Activated T-cell treated with anti-CD3 and anti-CD28 coated beads, Interleukin-2, amount 50 U/mL, for 48 hours (primary cell): ENCODE measurements around the gene NTRK3.
"Not testable (repeated sequence)": the region's sequence is repeated elsewhere in the genome, so short reads cannot be mapped to it uniquely, and the experiment has no call there.

Experiments used
- DNase-seq, 2 experiments: peaks; one replicate each; pipeline ENCODE4 v3.0.0-alpha.2; 2020

Gene NTRK3

DNA sequence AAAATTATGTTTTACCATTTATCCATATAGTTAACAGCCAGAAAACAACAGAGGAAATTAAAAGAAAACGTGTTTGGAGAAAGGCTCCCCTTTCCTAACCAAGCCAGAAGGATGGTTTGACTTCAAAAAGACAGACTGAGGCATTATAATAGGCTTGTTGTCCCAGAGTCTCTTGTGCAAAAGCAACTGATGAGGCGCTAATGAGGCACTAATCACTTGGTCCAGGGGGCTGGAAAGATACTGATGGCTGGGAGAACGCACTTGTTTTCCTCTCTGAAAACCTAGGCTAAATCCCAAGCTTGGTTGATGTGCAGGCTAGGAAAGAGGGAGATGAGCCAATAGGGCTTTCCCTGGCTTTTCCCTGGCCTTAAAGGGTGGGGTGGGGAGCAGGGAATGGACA, 389.6 kb downstream of the NTRK3 start:
- DNase-seq = no peak

DNA sequence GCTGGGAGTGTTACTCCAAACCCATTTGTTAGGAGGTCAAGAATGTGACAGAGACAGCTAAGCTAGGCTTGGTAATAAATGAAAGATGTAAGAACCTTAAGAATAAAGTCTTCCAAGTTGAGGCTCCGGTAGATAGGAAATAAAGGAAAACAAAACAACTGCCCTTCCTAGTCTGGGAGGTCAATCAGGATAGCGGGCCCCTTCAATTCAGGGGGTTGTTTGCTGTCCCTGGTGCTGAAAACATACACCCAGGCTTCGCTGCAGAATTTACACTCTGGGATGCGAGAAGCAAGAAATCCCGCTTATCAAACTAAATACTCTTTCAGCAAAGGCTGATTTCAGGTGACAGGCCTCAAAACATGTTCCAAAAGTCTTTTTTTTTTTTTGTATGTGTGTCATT, 393.4 kb downstream of the NTRK3 start:
- DNase-seq = no peak

DNA sequence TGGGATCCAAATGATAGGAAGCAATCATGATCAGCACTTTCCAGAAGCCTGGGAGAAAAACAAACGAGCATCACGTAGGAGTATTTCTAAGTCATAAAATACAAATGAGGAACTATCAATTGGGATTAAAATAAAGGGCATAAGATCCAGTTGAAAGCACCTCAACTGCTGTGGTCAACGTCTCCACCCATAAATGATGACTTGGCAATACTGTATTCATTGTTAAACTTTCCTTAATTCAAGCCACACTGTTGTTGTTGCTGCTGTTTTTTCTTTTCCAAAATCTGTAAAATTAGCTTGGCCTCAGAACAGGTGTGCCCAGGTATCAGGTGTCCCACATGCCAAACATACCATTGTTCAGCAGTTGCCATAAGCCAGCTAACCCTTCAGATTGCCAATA, 395.8 kb downstream of the NTRK3 start:
- DNase-seq = no peak

DNA sequence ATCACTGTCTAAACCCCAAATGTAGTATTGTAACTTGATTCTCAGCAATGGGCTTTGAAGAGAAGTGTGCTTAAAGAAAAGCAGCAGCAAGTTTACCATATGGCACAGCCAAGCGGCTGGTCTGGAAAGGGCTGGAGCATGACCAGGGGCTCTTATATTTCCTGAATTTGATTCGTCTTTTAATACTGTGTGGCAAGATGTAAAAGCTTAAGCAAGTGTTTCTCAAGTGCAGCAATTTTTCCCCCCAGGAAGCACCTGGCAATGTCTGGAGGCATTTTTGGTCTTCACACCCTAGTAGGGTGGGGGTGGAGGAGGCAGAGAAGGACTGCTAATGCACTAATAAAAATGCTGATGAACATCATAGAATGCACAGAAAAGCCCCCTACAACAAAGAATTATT, 397.9 kb downstream of the NTRK3 start:
- DNase-seq = no peak

DNA sequence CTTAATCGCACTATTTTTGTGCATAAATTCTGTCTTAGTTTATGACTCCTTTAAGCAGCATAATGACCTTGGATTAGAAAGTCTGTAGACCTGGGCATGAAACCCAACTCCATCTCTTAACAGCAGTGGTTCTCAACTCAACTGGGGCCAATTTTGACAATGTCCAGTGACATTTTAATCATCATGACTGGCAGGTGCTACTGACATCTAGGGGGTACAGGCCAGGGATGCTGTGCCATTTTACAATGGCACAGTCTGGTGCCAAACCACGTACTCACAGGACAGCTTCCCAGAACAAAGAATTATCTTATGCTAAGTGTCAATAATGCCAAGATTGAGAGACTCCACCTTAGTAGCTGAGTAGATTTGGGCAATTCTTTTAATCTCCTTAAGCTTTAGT, 405.0 kb downstream of the NTRK3 start:
- no peak for DNase-seq

DNA sequence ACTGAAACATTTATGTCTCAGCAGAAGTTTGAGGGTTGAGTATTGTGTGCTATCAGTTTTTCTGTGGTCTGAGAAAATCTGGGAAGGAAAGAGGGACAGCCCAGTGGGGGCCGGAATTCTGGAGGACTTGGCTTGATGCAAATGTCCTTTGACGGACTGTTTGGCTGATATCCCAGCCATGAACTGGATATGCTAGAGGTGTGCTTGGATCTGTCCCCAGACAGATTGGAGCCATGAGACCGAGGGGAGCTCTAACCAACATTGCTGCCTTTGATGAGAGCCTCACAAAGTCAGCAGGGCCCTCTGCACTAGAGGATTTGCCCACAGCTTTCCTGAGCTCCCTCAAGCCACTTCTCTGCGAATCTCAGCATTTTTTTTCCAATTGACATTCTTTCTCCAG, 405.6 kb downstream of the NTRK3 start:
- no peak for DNase-seq

DNA sequence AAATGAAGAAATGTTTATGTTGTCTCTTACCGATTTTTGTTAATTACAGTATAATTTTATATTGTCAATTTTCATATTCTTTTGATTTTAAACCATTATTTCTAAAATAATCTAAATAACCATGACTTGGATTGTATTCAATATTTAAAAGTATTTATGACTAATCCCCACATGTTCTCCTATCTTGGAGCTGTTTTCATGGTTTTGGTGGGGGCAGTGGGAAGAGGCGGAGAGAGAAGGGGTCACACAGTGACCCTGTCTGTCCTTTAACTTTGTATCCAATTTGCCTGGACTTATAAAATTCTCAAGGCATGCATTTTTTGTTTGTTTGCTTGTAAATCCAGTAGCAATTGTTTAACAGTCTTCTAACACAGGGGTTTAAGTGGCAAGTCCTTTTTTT, 407.4 kb downstream of the NTRK3 start:
- DNase-seq = no peak

DNA sequence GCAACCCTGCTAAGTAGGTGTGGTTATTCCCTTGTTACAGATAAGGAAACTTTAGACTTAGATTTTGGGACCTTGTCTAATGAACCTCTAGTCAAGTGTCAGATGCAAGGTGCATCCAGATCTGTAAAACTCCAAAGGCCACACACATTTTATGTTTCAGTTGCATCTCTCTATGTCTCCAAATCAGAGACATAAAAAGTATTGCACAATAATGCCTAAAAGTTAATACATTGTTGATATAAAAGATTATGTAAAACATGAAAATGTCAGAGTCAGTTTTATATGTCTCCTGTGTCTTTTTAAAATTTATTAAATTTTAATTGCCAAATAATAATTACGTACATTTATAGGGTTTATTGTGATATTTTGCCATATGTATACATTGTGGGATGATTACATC, 408.5 kb downstream of the NTRK3 start:
- no peak for DNase-seq

DNA sequence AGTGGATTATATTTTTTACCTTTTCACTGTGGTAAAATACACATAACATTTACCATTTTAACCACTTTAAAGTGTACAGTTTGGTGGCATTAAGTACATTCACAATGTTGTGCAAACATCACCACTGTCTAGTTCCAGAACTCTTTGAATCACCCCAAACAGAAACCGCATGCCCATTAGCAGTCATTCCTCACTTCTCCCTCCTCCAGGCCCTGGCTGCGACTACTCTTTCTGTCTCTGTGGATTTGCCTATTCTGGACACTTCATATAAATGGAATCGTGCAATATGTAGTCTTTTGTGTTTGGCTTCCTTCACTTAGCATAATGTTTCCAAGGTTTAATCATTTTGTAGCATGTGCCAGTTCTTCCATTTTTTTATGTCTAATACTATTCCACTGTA, 409.8 kb downstream of the NTRK3 start:
- DNase-seq = no peak

DNA sequence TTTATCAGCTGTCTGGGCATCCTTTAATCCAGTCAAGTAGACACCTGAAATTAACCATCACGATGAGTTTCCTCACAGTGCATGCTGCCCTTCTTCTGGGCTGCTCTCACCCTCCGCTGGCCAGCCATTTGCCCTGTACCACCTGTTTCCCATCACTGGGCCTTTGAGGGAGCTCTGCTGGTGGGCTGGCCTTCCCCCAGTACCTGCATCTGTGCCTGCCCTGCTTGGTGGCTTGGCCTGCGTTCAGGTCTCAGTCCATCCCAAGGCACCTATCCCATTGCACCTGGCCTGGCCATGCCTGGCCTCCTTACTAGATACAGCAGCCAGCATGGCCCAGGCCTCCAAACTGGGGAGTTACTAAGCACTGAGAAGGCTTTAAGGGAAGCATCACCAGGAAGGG, 413.2 kb downstream of the NTRK3 start:
- DNase-seq = no peak

DNA sequence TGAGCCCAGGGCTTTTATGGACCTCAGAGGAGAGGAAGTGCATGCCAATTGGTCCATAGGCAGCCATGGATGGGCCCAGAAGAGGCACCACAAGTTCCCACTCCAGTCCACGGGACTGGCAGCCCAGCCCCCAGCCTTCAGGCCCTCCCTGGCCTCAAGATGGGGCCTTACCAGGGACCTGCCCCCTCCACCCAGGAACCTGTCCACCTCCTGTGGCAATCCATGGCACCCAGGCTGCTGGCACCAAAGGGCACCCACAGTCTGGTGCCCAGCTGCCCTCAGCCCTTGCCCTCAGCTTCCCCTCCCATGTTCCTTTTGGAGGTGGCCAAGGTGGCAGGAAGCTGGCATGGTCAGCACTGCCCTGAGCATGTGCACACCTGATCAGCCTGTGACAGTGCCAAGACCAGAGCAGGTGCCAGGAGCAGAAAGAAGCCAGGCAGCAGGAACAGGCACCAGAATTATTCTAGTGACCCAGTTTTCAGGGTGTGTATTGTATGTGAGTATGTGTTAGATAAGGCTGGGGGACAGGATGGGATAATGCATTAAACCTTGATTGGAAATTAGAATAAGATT, 415.0 kb downstream of the NTRK3 start:
- DNase-seq = no peak

DNA sequence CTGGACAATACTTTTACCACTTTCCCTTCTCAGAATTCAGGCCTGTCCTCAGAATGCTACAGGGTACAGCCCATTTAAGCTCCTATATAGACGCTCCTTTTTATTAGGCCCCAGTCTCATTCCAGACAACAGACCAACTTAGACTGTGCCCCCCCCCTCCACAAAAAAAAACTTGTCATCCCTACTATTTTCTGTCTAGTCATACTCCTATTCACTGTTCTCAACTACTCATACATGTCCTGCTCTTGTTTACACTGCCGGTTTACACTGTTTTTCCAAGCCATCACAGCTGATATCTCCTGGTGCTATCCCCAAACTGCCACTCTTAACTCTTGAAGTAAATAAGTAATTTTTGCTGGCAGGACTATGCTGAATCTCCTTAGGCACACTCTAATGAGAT, 420.7 kb downstream of the NTRK3 start:
- DNase-seq = not testable (repeated sequence)

DNA sequence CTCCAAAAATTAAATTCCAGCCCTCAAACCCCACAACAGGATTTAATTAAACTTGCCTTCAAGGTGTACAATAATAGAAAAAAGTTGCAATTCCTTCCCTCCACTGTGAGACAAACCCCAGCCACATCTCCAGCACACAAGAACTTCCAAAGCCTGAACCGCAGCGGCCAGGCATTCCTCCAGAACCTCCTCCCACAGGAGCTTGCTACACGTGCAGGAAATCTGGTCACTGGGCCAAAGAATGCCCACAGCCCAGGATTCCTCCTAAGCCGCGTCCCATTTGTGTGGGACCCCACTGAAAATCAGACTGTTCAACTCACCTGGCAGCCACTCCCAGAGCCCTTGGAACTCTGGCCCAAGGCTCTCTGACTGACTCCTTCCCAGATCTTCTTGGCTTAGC, 423.2 kb downstream of the NTRK3 start:
- DNase-seq = not testable (repeated sequence)

DNA sequence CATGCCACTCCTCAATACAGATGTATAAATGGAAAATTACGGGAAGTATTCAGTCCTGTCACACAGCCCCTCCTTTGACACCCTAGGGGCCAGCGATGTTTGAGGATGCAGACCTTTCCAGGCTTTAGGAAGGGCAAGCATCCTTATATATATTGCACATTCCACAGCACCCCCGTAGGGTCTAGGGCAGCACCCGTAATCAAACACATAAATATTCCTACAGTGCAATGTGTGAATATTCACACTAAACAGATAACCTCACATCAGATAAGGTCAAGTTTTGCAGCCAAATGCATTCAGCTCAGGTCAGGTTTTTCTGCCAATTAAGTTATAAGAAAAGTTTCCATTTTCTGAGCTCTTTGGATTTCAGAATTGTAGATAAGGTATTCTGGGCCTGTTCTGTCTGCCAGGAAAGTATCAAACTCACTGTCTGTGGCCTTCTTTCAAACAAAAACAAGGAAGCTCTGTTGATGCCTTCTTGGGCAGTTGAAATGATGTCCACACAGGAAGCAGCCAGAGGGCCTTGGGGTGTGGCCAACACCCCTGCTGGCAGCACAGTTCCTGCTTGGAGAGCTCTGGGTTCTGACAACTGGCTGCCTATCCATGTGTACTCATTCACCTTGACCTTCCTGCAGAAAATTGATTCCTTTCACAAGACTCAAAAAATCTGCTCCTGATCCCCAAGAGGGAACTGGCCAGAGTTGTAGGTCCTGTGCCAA, 427.0 kb downstream of the NTRK3 start:
- no peak for DNase-seq

DNA sequence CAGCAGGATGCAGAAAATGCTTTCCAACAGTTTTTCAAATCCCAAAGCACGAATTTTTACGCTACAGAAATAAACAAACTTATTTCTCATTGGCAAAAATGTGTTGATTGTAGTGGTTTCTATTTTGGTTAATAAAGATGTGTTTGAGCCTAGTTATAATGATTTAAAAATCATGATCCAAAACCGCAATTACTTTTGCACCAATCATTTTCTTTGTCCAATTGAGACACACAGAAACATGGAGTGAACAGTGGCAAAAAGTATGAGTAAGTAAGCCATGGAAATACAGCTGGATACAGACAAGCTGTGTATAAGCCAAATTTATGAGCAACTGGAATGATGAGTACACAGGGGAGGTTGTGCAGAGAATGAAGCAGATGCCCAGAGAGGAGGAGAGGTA, 427.9 kb downstream of the NTRK3 start:
- no peak for DNase-seq

DNA sequence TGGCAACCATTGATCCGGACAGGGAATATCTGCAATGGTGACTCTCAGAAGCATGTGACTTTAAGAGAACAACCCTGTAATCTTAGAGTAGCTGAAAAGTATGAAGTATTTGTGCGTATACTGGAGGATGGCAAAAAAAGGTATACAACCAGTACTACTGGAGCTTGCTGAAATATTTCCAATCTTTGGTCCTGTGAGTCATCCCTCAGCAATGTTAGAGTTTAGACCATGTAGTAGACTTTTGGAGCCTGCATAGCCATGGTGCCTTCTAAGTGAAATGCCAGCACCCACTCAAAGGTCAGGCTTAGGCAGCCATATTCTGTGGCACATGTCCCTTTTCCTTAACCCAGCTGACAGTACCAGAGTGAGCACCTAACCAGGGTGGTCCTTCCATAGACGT, 429.4 kb downstream of the NTRK3 start:
- DNase-seq = no peak

DNA sequence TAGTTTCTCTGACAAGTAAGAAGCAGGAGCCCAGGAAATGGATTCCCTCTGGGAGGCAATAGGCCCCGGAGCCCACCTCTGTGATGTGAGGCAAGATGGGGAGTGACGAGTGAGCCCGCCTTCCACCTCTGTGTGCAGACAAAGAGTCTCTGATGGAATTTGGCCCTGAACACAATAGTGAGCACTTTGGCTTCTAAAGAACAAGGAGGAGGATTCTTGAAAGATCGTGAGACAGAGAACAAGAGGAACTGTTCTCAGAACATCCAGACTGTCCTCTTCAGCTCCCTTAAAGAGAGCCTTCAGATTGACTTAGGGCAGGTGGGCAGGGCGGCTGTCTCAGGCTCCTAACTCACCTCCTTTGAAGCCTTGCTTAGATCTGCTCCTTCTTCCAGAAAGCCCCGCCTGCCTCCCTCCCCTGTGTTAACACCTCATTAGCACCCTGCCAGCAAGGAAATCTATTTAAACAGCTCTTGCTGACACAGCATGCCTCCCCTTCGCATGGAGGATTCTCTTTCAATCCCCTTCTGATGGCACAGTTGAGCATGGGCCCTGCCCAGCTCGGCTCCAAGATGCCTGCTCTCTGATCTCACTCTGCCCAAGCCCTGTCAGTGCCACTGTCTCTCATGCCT, 430.3 kb downstream of the NTRK3 start:
- no peak for DNase-seq

DNA sequence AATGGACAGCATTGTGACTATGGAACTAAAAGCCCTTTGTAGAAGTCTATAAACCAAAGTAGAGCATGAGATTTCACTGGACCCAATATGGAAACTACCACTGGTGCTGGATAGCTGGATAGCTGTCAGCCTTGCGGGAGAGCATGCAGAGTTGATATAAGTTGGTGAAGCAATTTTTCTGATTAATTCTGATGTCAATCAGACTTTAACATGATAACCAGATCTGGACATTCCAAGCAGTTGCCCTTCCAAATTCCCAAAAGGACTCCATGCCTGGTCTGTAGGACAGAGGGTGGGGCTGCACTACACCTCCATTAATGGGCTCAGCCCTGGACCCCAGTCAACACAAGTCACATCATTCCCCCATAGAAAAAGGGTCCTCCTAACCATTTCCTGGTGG, 437.8 kb downstream of the NTRK3 start:
- no peak for DNase-seq

DNA sequence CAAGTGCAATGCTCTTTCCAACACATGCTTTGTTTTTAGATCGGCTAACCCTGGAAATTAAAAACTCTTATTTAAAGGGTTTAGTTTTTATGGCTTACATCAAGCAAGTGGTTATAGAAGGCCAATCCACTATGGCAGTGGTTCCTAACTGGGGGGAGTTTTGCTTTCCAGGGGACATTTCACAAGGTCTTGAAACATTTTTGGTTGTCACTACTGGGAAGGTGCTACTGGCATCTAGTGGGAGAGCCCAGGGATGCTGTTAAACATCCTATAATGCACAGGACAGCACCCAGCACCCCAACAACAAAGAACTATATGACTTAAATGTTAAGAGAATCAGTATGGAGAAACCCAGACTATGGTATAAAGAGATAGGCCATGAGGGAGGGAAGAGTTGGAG, 439.0 kb downstream of the NTRK3 start:
- no peak for DNase-seq

DNA sequence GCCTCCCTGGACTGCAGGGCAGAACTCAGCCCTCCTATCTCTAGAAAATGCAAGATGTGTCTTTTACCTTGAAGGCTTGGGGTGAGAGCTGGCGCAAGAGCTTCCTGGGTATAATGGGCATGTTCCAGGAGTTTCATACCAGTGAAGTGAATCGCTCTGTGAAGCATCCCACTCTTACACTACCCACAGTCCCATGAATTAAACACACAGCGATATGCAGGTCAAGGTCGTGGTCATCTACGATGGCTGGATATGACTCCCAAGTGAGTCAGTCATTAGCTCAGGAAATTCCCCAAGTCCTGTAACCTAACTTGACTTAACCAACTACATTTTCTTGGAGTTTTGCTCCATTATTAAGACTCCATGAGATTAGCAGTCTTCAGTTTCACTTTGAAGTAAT, 439.7 kb downstream of the NTRK3 start:
- no peak for DNase-seq

DNA sequence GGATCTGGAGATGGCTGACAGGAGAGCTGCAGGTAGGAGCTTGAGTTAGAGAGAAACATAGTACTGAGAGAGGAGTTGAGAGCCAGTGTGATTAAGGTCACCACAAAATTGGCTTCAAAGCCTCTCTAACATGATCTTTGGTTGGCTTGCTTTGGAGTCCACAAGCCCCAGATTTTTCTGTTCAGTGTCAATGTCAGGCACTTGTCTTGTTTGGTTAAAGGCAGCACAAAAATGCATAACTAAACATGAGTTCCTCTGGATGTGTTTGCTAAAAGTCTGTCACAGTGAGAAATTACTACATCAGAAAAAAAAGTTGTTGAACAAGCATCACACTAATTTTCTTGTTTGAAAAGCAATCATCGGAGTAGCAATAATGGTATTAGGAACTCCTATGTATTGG, 440.5 kb downstream of the NTRK3 start:
- DNase-seq = no peak
